Measurements from ENCODE around the gene PPP1R9B.

- TF ChIP-seq, protein P1, sequence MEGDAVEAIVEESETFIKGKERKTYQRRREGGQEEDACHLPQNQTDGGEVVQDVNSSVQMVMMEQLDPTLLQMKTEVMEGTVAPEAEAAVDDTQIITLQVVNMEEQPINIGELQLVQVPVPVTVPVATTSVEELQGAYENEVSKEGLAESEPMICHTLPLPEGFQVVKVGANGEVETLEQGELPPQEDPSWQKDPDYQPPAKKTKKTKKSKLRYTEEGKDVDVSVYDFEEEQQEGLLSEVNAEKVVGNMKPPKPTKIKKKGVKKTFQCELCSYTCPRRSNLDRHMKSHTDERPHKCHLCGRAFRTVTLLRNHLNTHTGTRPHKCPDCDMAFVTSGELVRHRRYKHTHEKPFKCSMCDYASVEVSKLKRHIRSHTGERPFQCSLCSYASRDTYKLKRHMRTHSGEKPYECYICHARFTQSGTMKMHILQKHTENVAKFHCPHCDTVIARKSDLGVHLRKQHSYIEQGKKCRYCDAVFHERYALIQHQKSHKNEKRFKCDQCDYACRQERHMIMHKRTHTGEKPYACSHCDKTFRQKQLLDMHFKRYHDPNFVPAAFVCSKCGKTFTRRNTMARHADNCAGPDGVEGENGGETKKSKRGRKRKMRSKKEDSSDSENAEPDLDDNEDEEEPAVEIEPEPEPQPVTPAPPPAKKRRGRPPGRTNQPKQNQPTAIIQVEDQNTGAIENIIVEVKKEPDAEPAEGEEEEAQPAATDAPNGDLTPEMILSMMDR (IDR thresholded peaks at IDR 0.05; ENCODE audit: low read depth, low read length) = no peak
- TF ChIP-seq EZH2phosphoT487 (IDR thresholded peaks at IDR 0.05; ENCODE audit: low read depth) = no peak
Measured at GRCh38 chr17:50133028-50133768, 17.3 kb downstream of the PPP1R9B start.

Measured in OCI-LY3 (cell line).